K562 (cell line): ENCODE results near the gene PCDH1.

Experiments used
- HDAC2 ChIP-seq: fragments of 450-650 bp; IDR thresholded peaks from 2 replicates; pipeline ENCODE4 v1.6.1; 2016; ENCODE audit warnings: mild to moderate bottlenecking
- ZNF24 ChIP-seq: fragments of 450-650 bp; IDR thresholded peaks from 2 replicates; pipeline ENCODE4 v1.6.1; 2016
- ZZZ3 ChIP-seq: fragments of 450-650 bp; IDR thresholded peaks from 2 replicates; pipeline ENCODE4 v1.6.1; 2016; ENCODE audit warnings: antibody characterized with exemption, mild to moderate bottlenecking, moderate library complexity

- TF ChIP-seq ZNF24 (no peak), ZZZ3 (no peak), HDAC2 (no peak)
These were observed 63.9 kb downstream of the PCDH1 start for GRCh38 chr5:141814064-141814964.
